Smooth muscle cell (in vitro differentiated cells): Measurements from ENCODE around the gene PTCD1. TPM values are rescaled to one million over a fixed set of nuclear protein-coding genes. Genes with fewer than 3 reads are reported as not detected.

Experiments used
- DNase-seq: peaks from one replicate; lab custom pipeline; 2025; ENCODE audit not compliant: unreplicated experiment; lab: John Stamatoyannopoulos, UW
- H2AFZ ChIP-seq: fragments of 200-600 bp; sonication (generic); 2 replicates; pipeline ENCODE4 v1.6.0; 2016; ENCODE audit warnings: antibody characterized with exemption, low read depth, mild to moderate bottlenecking
- H3F3A ChIP-seq: fragments of 200-600 bp; sonication (generic); 2 replicates; pipeline ENCODE4 v1.6.0; 2017; ENCODE audit warnings: antibody characterized with exemption, low read depth
- H3K27ac ChIP-seq: fragments of 200-600 bp; sonication (generic); 2 replicates; pipeline ENCODE4 v1.5.1; 2016; ENCODE audit warnings: low read depth, mild to moderate bottlenecking
- H3K27me3 ChIP-seq: fragments of 200-600 bp; sonication (generic); 2 replicates; pipeline ENCODE4 v1.6.1; 2016; ENCODE audit warnings: low read depth, mild to moderate bottlenecking
- H3K36me3 ChIP-seq: fragments of 200-600 bp; sonication (generic); 2 replicates; pipeline ENCODE4 v1.5.1; 2016; ENCODE audit warnings: low read depth
- H3K4me1 ChIP-seq: fragments of 200-600 bp; sonication (generic); 2 replicates; pipeline ENCODE4 v1.5.1; 2016; ENCODE audit warnings: low read depth
- H3K4me2 ChIP-seq: fragments of 200-600 bp; sonication (generic); 2 replicates; pipeline ENCODE4 v1.6.0; 2016; ENCODE audit warnings: mild to moderate bottlenecking
- H3K4me3 ChIP-seq: fragments of 200-600 bp; sonication (generic); 2 replicates; pipeline ENCODE4 v1.5.1; 2016; ENCODE audit warnings: mild to moderate bottlenecking
- H3K79me2 ChIP-seq: fragments of 200-600 bp; sonication (generic); 2 replicates; pipeline ENCODE4 v1.6.0; 2016; ENCODE audit warnings: low read depth, mild to moderate bottlenecking
- H3K9ac ChIP-seq: fragments of 200-600 bp; sonication (generic); 2 replicates; pipeline ENCODE4 v1.6.0; 2016; ENCODE audit warnings: low read depth
- H3K9me3 ChIP-seq: fragments of 200-600 bp; sonication (generic); replicated peaks from 2 replicates; pipeline ENCODE4 v1.5.1; 2016; ENCODE audit warnings: low read depth
- H4K20me1 ChIP-seq: fragments of 200-600 bp; sonication (generic); 2 replicates; pipeline ENCODE4 v1.6.0; 2016; ENCODE audit warnings: low read depth
- CTCF ChIP-seq: fragments of 200-600 bp; sonication (generic); IDR thresholded peaks from 2 replicates; pipeline ENCODE4 v1.5.1; 2017; ENCODE audit warnings: borderline replicate concordance, mild to moderate bottlenecking, antibody characterized with exemption; ENCODE audit not compliant: insufficient read depth, poor library complexity, severe bottlenecking
- WGBS: methylation state at CpG from one replicate; pipeline ENCODE4 v1.1.7; 2016; ENCODE audit warnings: low lambda C conversion rate; 5-methylcytosine and 5-hydroxymethylcytosine counted together
- polyA plus RNA-seq: library from polyadenylated mRNA; unstranded; fragments of >200 nt; fragmentation: Nextera tagmentation; extraction: Ambion mirVana; gene quantifications from 2 replicates; pipeline ENCODE4 v1.2.1, GENCODE V29; 2016
- total RNA-seq: library from RNA; depleted of rRNA; stranded (reverse); fragments of >200 nt; gene quantifications from 2 replicates; pipeline ENCODE4 v1.2.3, GENCODE V29; 2014

PTCD1 gene
- total and polyA plus RNA-seq, 2 experiments from 2014 or later: 4.5 to 10.8 TPM

- no peaks in the 10 kb centered on the region for H3K9me3 ChIP-seq
- H3K27ac ChIP-seq: peak overlapping the region; percentile 38
- H3F3A ChIP-seq: peaks cover 10% of the 10 kb centered on the region
- H3K27me3 ChIP-seq: no peaks in the 10 kb centered on the region
- H3K4me2 ChIP-seq: peak overlapping the region; percentile 86
- peaks cover 28% of the 10 kb centered on the region for H4K20me1 ChIP-seq
- DNase-seq: peak; percentile 66
- no peak for TF ChIP-seq CTCF
- H3K79me2 ChIP-seq: peaks cover 42% of the 10 kb centered on the region
- H3K4me3 ChIP-seq: peak overlapping the region; percentile 96
- H3K4me1 ChIP-seq: peaks cover 4% of the 10 kb centered on the region
- H3K9ac ChIP-seq: peak overlapping the region; percentile 36
- H3K36me3 ChIP-seq: no peaks in the 10 kb centered on the region
- H2AFZ ChIP-seq: no peak overlapping the region
- WGBS: 11% methylated on average over 28 of the region's 58 CpGs
Observed at GRCh38 chr7:99375070-99375807, 63.4 kb downstream of the PTCD1 start.

- Histone ChIP-seq H3K4me1 (no peaks in the 10 kb centered on the region), H3K79me2 (peaks cover 34% of the 10 kb centered on the region), H3K9ac (peak within 1 kb of the TSS; percentile 36), H3K4me3 (peak within 1 kb of the TSS; percentile 96), H4K20me1 (peaks cover 20% of the 10 kb centered on the region), H3K27me3 (no peaks in the 10 kb centered on the region), H3K9me3 (no peaks in the 10 kb centered on the region), H3F3A (peaks cover 10% of the 10 kb centered on the region), H2AFZ (peak within 1 kb of the TSS; percentile 45), H3K4me2 (peak within 1 kb of the TSS; percentile 86), H3K27ac (peak within 1 kb of the TSS; percentile 38), H3K36me3 (no peaks in the 10 kb centered on the region)
- DNase-seq: peak; percentile 42
- under 1% methylated on average over 49 of the region's 95 CpGs for WGBS
- TF ChIP-seq CTCF: no peak
Observed at GRCh38 chr7:99374111-99375064, 64.2 kb downstream of the PTCD1 start, which contains the start of gene ARPC1B. Gene ARPC1B, plus strand, starts transcription at chr7:99374730. Its CDS starts 10,985 bp downstream, at chr7:99385715.

GRCh38 chr7:99373091-99374066 is 65.2 kb downstream of the PTCD1 start:
- Histone ChIP-seq H3K27ac (no peak overlapping the region), H3K4me2 (peak overlapping the region; percentile 86), H4K20me1 (peaks cover 13% of the 10 kb centered on the region), H3K79me2 (peaks cover 31% of the 10 kb centered on the region), H3K9ac (no peak overlapping the region), H3K9me3 (no peaks in the 10 kb centered on the region), H3K4me3 (peak overlapping the region; percentile 96), H3K36me3 (no peaks in the 10 kb centered on the region), H3K4me1 (no peaks in the 10 kb centered on the region), H3F3A (peaks cover 6% of the 10 kb centered on the region), H2AFZ (no peak overlapping the region), H3K27me3 (no peaks in the 10 kb centered on the region)
- WGBS: 87% methylated on average over 41 of the region's 41 CpGs
- no peak for TF ChIP-seq CTCF
- DNase-seq: no peak
